ENCODE measurements around the gene RESP18. TPM values are rescaled to one million over a fixed set of nuclear protein-coding genes. Genes with fewer than 3 reads are reported as not detected.
A peak's percentile ranks its signal among the peaks of the same experiment; 100 is the strongest.

RESP18 gene
- total and polyA plus RNA-seq, 7 donors, result not detected

DNA sequence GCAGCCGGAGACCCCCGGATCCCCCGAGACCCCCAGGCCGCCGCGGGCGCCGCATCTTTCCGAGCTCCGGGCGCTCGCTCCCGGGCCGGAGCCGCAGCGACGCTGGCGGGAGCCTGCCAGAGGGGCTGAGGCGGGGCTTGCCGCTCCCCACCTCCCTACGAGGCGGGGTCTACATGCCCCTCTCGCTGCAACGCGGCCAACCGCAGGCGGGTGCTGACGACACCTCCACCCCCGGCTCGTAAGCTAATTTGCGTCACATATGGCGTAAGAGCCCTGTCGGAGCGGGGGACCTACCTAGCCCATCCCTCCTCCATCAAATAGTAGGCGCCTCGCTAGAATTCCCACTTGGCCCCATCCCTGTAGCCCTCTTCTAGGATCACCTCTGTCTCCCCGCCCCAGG, 23.3 kb downstream of the RESP18 start, which contains the start of gene PTPRN:
Gene PTPRN (minus strand): TSS at position 124 of the 400 bp plus-strand sequence. CDS start 69 bp downstream, at position 55.
- ATAC-seq (no peak), DNase-seq (no peak)
- Histone ChIP-seq H3K27ac (no peak within 1 kb of the TSS), H3K4me1 (no peaks in the 10 kb centered on the region), H3K36me3 (ENCODE audit: insufficient read depth in 1 of 2, low read depth in 1 of 2) (no peaks in the 10 kb centered on the region), H3K9me3 (no peaks in the 10 kb centered on the region), H3K27me3 (ENCODE audit: insufficient read depth in 3 of 3, low read length in 2 of 3) (peaks cover 0 to 79% (median 6%) of the 10 kb centered on the region in 3 donors), H3K4me3 (no peak within 1 kb of the TSS)
- 3 to 4% (median 3%) methylated on average over 22 to 37 of the region's 37 CpGs for WGBS, 3 donors
- intact Hi-C loops (cut with DNase I), result loop anchor here (10.0 kb wide), 1 partner anchor 254 kb away; no protein-coding TSS in a partner anchor
- TF ChIP-seq, protein P1, sequence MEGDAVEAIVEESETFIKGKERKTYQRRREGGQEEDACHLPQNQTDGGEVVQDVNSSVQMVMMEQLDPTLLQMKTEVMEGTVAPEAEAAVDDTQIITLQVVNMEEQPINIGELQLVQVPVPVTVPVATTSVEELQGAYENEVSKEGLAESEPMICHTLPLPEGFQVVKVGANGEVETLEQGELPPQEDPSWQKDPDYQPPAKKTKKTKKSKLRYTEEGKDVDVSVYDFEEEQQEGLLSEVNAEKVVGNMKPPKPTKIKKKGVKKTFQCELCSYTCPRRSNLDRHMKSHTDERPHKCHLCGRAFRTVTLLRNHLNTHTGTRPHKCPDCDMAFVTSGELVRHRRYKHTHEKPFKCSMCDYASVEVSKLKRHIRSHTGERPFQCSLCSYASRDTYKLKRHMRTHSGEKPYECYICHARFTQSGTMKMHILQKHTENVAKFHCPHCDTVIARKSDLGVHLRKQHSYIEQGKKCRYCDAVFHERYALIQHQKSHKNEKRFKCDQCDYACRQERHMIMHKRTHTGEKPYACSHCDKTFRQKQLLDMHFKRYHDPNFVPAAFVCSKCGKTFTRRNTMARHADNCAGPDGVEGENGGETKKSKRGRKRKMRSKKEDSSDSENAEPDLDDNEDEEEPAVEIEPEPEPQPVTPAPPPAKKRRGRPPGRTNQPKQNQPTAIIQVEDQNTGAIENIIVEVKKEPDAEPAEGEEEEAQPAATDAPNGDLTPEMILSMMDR (IDR thresholded peaks at IDR 0.05), result no peak

DNA sequence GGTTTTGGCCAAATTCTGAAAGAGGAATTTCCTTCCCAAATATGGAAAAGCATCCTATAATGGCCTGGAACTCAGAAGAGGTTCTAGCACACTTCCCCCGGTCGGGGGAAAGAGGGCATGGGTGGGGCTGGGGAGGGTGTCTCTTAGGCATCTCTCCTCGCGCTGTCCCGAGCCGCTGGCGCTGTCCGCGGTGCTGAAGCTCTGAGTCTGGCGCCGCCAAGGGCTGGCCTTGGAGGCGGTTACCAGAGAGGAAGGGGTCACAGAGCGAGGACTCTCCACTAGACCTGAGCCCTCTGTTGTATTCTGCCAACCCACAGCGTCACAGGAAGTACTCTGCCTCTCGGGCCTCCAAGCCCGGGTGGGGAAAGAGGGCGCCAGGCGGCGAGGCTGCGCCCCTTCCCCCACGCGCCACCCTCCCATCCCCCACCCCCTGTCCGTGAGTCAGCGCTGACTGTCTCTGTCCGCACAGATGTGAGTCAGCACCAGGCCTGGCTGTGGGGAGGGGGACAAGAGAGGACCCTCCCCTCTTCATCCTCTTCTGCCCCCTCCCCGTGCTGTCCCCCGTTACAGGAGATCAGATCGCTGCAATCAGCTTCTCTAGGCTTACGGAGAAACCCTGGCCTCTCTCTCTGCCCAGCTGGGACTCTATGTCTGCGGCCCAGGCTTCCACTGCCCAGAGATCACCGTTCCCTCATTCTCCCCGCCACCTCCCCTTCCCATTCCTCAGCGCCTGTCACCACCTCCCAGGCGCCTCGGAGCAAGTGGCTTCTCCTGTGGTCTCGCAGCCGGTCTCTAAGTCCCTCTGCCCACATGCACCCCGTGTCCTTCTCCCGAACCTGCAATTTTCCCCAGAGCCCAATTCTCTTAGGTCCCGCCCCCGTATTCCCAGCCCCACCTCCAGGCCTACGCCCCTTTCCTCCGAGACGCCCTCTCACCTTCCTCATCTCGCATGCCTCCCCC, 24.1 kb downstream of the RESP18 start:
- H3K27me3 ChIP-seq (ENCODE audit: insufficient read depth in 3 of 3, low read length in 2 of 3), result peaks cover 0 to 88% (median 6%) of the 10 kb centered on the region in 3 donors
- DNase-seq, result peak; percentile 71 to 78
- TF ChIP-seq, protein P1 (IDR thresholded peaks at IDR 0.05), result no peak
- ATAC-seq, result peak; percentile 74 to 86 (median 84)
- no peak overlapping the region for H3K4me3 ChIP-seq
- no peak overlapping the region for H3K27ac ChIP-seq
- H3K36me3 ChIP-seq (ENCODE audit: insufficient read depth in 1 of 2, low read depth in 1 of 2), result no peaks in the 10 kb centered on the region
- no peaks in the 10 kb centered on the region for H3K4me1 ChIP-seq
- intact Hi-C loops (cut with DNase I), result loop anchor here (10.0 kb wide), 1 partner anchor 254 kb away; no protein-coding TSS in a partner anchor
- WGBS, 3 donors, result 3% methylated on average over 42 to 45 of the region's 45 CpGs
- H3K9me3 ChIP-seq, result no peaks in the 10 kb centered on the region

DNA sequence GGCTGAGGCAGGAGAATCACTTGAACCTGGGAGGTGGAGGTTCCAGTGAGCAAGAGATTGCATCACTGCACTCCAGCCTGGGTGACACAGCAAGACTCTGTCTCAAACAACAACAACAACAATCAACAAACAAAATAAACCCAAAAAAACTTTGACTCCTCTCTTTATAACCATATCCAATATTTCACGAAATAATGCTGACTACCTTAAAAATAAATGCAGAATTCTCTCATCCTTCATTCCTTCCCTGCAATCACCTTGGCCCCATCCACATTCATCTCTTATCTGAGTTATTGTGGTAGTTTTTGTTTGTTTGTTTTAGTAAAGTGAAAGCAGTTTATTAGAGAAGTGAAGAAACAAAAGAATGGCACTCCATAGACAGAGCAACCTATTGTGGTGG, 26.5 kb downstream of the RESP18 start:
- Histone ChIP-seq H3K27ac (no peak overlapping the region), H3K36me3 (ENCODE audit: insufficient read depth in 1 of 2, low read depth in 1 of 2) (no peaks in the 10 kb centered on the region), H3K4me3 (no peak overlapping the region), H3K27me3 (ENCODE audit: insufficient read depth in 3 of 3, low read length in 2 of 3) (peaks cover 0 to 81% (median 11%) of the 10 kb centered on the region in 3 donors), H3K4me1 (no peaks in the 10 kb centered on the region), H3K9me3 (no peaks in the 10 kb centered on the region)
- WGBS, 3 donors, result 65 to 73% (median 67%) methylated on average over 1 of the region's 1 CpG
- TF ChIP-seq, protein P1 (IDR thresholded peaks at IDR 0.05), result no peak
- ATAC-seq (no peak), DNase-seq (no peak)
- intact Hi-C loops (cut with DNase I), result loop anchor here (10.0 kb wide), 1 partner anchor 251 kb away; no protein-coding TSS in a partner anchor

DNA sequence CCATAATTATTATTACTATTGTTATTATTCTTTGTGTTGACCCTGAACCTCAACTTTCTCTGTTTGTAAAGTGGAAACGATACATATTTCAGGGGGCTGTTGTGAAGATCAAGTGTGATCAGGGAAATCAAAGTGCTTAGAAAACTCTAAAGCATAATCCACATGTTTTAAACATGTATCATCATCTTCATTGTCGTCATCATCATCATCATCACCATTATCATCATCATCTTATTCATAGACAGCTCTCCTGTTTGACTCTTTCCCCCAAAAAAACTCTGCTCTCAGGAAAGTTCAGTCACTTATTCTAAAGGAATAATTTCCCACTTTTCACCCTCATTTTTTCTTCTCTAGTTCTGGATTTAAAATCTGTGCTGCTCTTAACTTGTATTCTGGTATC, 28.3 kb downstream of the RESP18 start:
- H3K4me3 ChIP-seq, result no peak overlapping the region
- H3K36me3 ChIP-seq (ENCODE audit: insufficient read depth in 1 of 2, low read depth in 1 of 2), result no peaks in the 10 kb centered on the region
- 51 to 60% (median 54%) methylated on average over 2 of the region's 2 CpGs for WGBS, 3 donors
- H3K27me3 ChIP-seq (ENCODE audit: insufficient read depth in 3 of 3, low read length in 2 of 3), result peaks cover 0 to 63% (median 9%) of the 10 kb centered on the region in 3 donors
- H3K4me1 ChIP-seq, result no peaks in the 10 kb centered on the region
- no peaks in the 10 kb centered on the region for H3K9me3 ChIP-seq
- TF ChIP-seq, protein P1 (IDR thresholded peaks at IDR 0.05), result no peak
- intact Hi-C loops (cut with DNase I), result loop anchor here (5.0 to 10.0 kb wide), 2 partner anchors 48 to 249 kb away; no protein-coding TSS in a partner anchor
- DNase-seq (no peak), ATAC-seq (no peak)
- no peak overlapping the region for H3K27ac ChIP-seq

All from psoas muscle (tissue), 8 donors.